Liver (tissue), 9 donors: ENCODE data around the gene PARP12. TPM values are rescaled to one million over a fixed set of nuclear protein-coding genes. Genes with fewer than 3 reads are reported as not detected.

Source experiments
- DNase-seq: peaks from one replicate; pipeline ENCODE4 v3.0.0-alpha.2; 2017; ENCODE audit warnings: low spot score
- H3K27ac ChIP-seq, 2 donors: one replicate each; pipeline ENCODE4 v1.7.0; 2013; ENCODE audit warnings: inconsistent platforms in 2 of 2, low read length in 2 of 2, control low read depth in 1 of 2, low read depth in 1 of 2, mild to moderate bottlenecking in 1 of 2
- H3K27me3 ChIP-seq, 4 donors: one replicate each; pipeline versions ENCODE4 v1.6.1 to v1.7.0; 2013; ENCODE audit warnings: low read length in 3 of 4, inconsistent platforms in 1 of 4, mild to moderate bottlenecking in 1 of 4, moderate library complexity in 1 of 4; ENCODE audit not compliant: control insufficient read depth in 4 of 4, insufficient read depth in 4 of 4
- H3K36me3 ChIP-seq, 4 donors: one replicate each; pipeline versions ENCODE4 v1.6.1 to v1.7.0; 2013; ENCODE audit warnings: low read length in 3 of 4, mild to moderate bottlenecking in 3 of 4, low read depth in 1 of 4, moderate library complexity in 1 of 4; ENCODE audit not compliant: control insufficient read depth in 4 of 4, insufficient read depth in 3 of 4
- H3K4me1 ChIP-seq, 4 donors: one replicate each; pipeline versions ENCODE4 v1.6.1 to v1.7.0; 2013; ENCODE audit warnings: low read length in 3 of 4, mild to moderate bottlenecking in 3 of 4, moderate library complexity in 1 of 4; ENCODE audit not compliant: control insufficient read depth in 4 of 4, insufficient read depth in 4 of 4
- H3K4me3 ChIP-seq, 3 donors: one replicate each; pipeline versions ENCODE4 v1.6.1 to v1.7.0; 2013; ENCODE audit warnings: low read length in 3 of 3, control low read depth in 1 of 3, low read depth in 1 of 3, mild to moderate bottlenecking in 1 of 3
- H3K9ac ChIP-seq, 2 donors: one replicate each; pipeline ENCODE4 v1.7.0; 2013; ENCODE audit warnings: low read length in 2 of 2, mild to moderate bottlenecking in 2 of 2, moderate library complexity in 2 of 2, control low read depth in 1 of 2, low read depth in 1 of 2
- H3K9me3 ChIP-seq, 4 donors: one replicate each; pipeline versions ENCODE4 v1.6.1 to v1.7.0; 2013; ENCODE audit warnings: low read length in 3 of 4; ENCODE audit not compliant: control insufficient read depth in 4 of 4
- EGR1 ChIP-seq, 2 donors: IDR thresholded peaks; 2 replicates each; pipeline ENCODE4 v1.6.1; 2016 to 2018; ENCODE audit warnings: antibody characterized with exemption in 2 of 2, low read depth in 2 of 2
- NR2F2 ChIP-seq: IDR thresholded peaks from 2 replicates; pipeline ENCODE4 v1.6.1; 2016; ENCODE audit warnings: antibody characterized with exemption
- RAD21 ChIP-seq, 2 donors: IDR thresholded peaks; 2 replicates each; pipeline ENCODE4 v1.6.1; 2016; ENCODE audit warnings: antibody characterized with exemption in 2 of 2, mild to moderate bottlenecking in 2 of 2
- RXRA ChIP-seq, 2 donors: IDR thresholded peaks; 2 replicates each; pipeline ENCODE4 v1.6.1; 2017 to 2018; ENCODE audit warnings: antibody characterized with exemption in 2 of 2, mild to moderate bottlenecking in 1 of 2
- SP1 ChIP-seq: IDR thresholded peaks from 2 replicates; pipeline ENCODE4 v1.6.1; 2018; ENCODE audit warnings: antibody characterized with exemption, mild to moderate bottlenecking
- YY1 ChIP-seq: IDR thresholded peaks from 2 replicates; pipeline ENCODE4 v1.6.1; 2016; ENCODE audit warnings: antibody characterized with exemption, mild to moderate bottlenecking
- WGBS: extraction: QIAGEN DNeasy Blood & Tissue Kit; methylation state at CpG from one replicate; pipeline ENCODE4 v1.1.7; 2013; 5-methylcytosine and 5-hydroxymethylcytosine counted together
- polyA plus RNA-seq, 2 donors: library from polyadenylated mRNA; stranded (reverse) in 1 of 2; unstranded in 1 of 2; fragments of 200-250 nt in 1 of 2; fragments of >200 nt in 1 of 2; fragmentation: Nextera tagmentation in 1 of 2; extraction: Ambion mirVana in 1 of 2; gene quantifications; one replicate each; pipeline versions ENCODE4 v1.2.1 to v1.2.3, GENCODE V29; 2013 to 2015
- total RNA-seq, 2 donors: library from RNA; depleted of rRNA; stranded (reverse); fragments of >200 nt; gene quantifications; one replicate each; pipeline ENCODE4 v1.2.3, GENCODE V29; 2014
- TF ChIP-seq, protein P1 (sequence below): IDR thresholded peaks from 2 replicates; pipeline ENCODE4 v1.6.1; 2016; ENCODE audit warnings: antibody characterized with exemption
- TF ChIP-seq, protein P2 (sequence below): IDR thresholded peaks from 2 replicates; pipeline ENCODE4 v1.6.1; 2016; ENCODE audit warnings: antibody characterized with exemption, mild to moderate bottlenecking
- TF ChIP-seq, protein P3 (sequence below): IDR thresholded peaks from 2 replicates; pipeline ENCODE4 v1.6.1; 2016; ENCODE audit warnings: antibody characterized with exemption
- donor health status: healthy.
- donor health status: healthy.
- donor health status: healthy.
- donor health status: healthy.
- donor health status: healthy.

The PARP12 gene
- total and polyA plus RNA-seq, 4 donors = 13.3 to 32.7 (median 19.8) TPM

DNA sequence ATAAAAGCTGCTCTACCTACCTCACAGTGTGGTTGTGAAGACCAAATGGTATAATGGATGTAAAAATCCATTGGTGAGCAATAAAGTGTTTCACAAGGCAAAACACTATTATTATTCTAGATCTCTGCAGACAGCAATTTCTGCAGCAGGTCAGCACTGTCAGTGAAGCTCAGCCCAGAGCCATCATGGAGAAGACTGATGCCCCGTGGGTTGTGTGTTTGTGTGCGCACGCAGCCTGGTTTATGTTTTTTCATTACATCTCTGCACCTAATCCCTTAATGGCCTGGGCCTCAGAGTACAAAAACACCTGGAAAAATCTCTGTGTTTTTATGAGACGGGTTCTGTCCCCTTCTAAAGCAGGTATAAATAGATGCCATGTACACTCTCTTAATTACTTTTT is 64.2 kb downstream of the PARP12 start:
- no peaks in the 10 kb centered on the region for H3K36me3 ChIP-seq
- 96% methylated on average over 4 of the region's 4 CpGs for WGBS

DNA sequence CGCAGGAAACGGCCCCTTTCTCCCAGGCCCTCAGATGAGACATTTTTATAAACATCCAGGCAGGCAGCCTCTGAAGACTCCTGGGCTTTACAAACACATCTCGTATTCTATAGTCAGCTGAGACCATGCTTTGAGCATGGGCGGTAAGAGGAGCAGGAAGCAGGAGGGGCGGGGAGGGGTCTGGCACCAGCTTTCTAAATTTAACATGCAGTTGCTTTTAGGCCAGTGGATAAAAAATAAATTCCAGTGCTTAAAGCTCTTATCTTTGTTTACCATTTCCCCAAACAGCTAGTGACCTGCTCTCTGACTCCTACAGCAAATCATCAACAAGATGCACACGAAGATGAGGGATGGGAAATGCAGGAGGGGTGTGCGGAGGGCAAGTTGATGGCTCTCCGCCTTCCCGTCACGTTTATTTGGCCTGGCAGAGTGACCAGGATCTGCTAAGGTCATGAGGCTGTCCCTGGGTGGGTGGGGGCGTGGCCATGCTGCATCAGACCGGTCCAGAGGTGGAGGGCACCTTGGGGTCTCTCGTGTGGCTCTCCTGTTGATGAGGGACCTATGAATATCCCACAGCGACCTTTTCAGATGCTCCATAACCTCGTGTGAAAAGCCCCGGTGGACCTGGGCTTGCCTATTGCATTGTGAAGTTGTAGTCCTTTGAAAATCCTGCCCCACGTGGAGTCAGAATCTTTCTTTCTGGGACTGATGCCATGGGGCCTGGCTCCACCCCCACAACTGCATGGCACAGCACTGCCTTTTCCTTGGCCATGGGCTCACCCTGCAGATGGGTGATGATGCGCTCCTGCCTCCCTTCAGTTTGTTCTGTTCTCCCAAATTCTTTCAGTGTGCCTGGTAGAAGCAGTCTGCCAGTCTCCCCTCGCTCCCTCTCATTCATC is 67.5 kb downstream of the PARP12 start:
- no peak for TF ChIP-seq YY1
- TF ChIP-seq RAD21 (IDR thresholded peaks at IDR 0.05) = peak in 1 of 2 donors; percentile 33
- peak; percentile 22 for TF ChIP-seq NR2F2
- peak; percentile 2 for TF ChIP-seq SP1
- 59% methylated on average over 19 of the region's 19 CpGs for WGBS
- H3K9ac ChIP-seq = no peak overlapping the region
- DNase-seq = no peak
- no peaks in the 10 kb centered on the region for H3K36me3 ChIP-seq
- H3K4me1 ChIP-seq = peaks cover 0 to 6% (median 0%) of the 10 kb centered on the region in 4 donors
- no peaks in the 10 kb centered on the region for H3K9me3 ChIP-seq
- no peaks in the 10 kb centered on the region for H3K27me3 ChIP-seq
- no peak overlapping the region for H3K27ac ChIP-seq
- H3K4me3 ChIP-seq = no peak overlapping the region

More for the DNA sequence above, 64.2 kb downstream of the PARP12 start:
- Histone ChIP-seq H3K27me3 (no peaks in the 10 kb centered on the region), H3K9ac (no peak overlapping the region), H3K4me1 (peaks cover 0 to 6% (median 0%) of the 10 kb centered on the region in 4 donors), H3K9me3 (no peaks in the 10 kb centered on the region), H3K4me3 (no peak overlapping the region), H3K27ac (no peak overlapping the region)
- TF ChIP-seq, protein P1, sequence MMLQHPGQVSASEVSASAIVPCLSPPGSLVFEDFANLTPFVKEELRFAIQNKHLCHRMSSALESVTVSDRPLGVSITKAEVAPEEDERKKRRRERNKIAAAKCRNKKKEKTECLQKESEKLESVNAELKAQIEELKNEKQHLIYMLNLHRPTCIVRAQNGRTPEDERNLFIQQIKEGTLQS = no peak
- TF ChIP-seq, protein P2, sequence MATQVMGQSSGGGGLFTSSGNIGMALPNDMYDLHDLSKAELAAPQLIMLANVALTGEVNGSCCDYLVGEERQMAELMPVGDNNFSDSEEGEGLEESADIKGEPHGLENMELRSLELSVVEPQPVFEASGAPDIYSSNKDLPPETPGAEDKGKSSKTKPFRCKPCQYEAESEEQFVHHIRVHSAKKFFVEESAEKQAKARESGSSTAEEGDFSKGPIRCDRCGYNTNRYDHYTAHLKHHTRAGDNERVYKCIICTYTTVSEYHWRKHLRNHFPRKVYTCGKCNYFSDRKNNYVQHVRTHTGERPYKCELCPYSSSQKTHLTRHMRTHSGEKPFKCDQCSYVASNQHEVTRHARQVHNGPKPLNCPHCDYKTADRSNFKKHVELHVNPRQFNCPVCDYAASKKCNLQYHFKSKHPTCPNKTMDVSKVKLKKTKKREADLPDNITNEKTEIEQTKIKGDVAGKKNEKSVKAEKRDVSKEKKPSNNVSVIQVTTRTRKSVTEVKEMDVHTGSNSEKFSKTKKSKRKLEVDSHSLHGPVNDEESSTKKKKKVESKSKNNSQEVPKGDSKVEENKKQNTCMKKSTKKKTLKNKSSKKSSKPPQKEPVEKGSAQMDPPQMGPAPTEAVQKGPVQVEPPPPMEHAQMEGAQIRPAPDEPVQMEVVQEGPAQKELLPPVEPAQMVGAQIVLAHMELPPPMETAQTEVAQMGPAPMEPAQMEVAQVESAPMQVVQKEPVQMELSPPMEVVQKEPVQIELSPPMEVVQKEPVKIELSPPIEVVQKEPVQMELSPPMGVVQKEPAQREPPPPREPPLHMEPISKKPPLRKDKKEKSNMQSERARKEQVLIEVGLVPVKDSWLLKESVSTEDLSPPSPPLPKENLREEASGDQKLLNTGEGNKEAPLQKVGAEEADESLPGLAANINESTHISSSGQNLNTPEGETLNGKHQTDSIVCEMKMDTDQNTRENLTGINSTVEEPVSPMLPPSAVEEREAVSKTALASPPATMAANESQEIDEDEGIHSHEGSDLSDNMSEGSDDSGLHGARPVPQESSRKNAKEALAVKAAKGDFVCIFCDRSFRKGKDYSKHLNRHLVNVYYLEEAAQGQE = no peak
- DNase-seq = no peak

DNA sequence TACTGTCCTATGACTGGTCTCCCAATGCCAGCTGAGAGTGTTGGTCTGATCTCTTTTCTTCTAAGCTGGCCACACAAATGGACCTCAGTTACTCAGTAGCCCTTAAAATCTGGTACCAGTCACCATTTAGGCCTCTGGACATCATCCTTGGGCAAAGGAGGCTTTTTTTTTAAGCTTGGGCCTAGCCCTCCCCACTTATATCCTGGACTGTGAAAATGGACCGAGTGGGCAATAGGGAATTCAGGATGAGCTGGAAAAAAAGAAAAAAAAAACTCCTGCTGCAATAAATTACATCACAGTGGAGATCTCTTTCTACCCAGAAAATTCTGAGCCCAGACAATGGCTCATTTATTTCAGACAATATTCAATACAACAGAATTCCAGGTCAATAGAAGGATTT is 68.4 kb downstream of the PARP12 start:
- H3K36me3 ChIP-seq = no peaks in the 10 kb centered on the region
- 89% methylated on average over 1 of the region's 1 CpG for WGBS
- peaks cover 0 to 6% (median 0%) of the 10 kb centered on the region in 4 donors for H3K4me1 ChIP-seq
- no peak overlapping the region for H3K9ac ChIP-seq
- no peak overlapping the region for H3K4me3 ChIP-seq
- H3K9me3 ChIP-seq = no peaks in the 10 kb centered on the region
- TF ChIP-seq RXRA (IDR thresholded peaks at IDR 0.05) (no peak), NR2F2 (no peak), YY1 (no peak), RAD21 (IDR thresholded peaks at IDR 0.05) (no peak), EGR1 (IDR thresholded peaks at IDR 0.05; ENCODE audit: low read depth in 2 of 2) (no peak)
- TF ChIP-seq, protein P3, sequence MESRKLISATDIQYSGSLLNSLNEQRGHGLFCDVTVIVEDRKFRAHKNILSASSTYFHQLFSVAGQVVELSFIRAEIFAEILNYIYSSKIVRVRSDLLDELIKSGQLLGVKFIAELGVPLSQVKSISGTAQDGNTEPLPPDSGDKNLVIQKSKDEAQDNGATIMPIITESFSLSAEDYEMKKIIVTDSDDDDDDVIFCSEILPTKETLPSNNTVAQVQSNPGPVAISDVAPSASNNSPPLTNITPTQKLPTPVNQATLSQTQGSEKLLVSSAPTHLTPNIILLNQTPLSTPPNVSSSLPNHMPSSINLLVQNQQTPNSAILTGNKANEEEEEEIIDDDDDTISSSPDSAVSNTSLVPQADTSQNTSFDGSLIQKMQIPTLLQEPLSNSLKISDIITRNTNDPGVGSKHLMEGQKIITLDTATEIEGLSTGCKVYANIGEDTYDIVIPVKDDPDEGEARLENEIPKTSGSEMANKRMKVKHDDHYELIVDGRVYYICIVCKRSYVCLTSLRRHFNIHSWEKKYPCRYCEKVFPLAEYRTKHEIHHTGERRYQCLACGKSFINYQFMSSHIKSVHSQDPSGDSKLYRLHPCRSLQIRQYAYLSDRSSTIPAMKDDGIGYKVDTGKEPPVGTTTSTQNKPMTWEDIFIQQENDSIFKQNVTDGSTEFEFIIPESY = no peak
- TF ChIP-seq, protein P2 = no peak
- H3K27ac ChIP-seq = no peak overlapping the region
- no peaks in the 10 kb centered on the region for H3K27me3 ChIP-seq
- no peak for DNase-seq
